ENCODE measurements around the gene KCNQ4.

- TF ChIP-seq TEAD4 (IDR thresholded peaks at IDR 0.05; ENCODE audit: low read depth, low read length): no peak
- TF ChIP-seq PHF8 (conservative IDR thresholded peaks at IDR 0.05; ENCODE audit: low read depth, low read length): no peak
- TF ChIP-seq CTCF (IDR thresholded peaks at IDR 0.05; ENCODE audit: control extremely low read depth in 1 of 3, insufficient read depth in 1 of 3, low read depth in 1 of 3, low read length in 3 of 3): no peak
- no peak for TF ChIP-seq BACH1 (IDR thresholded peaks at IDR 0.05; ENCODE audit: low read length)
- TF ChIP-seq POLR2A (IDR thresholded peaks at IDR 0.05; ENCODE audit: control extremely low read depth in 1 of 2, low read depth in 2 of 2, low read length in 2 of 2): no peak
Observed at GRCh38 chr1:40823983-40824382, 40.4 kb downstream of the KCNQ4 start.
